ENCODE results near the gene ASPG. TPM values are rescaled to one million over a fixed set of nuclear protein-coding genes. Genes with fewer than 3 reads are reported as not detected.

The ASPG gene
- total and polyA plus RNA-seq, 2 of the 13 experiments (the other 11 are each of a cell fraction or from before 2014, with no cell fraction given): not detected

DNA sequence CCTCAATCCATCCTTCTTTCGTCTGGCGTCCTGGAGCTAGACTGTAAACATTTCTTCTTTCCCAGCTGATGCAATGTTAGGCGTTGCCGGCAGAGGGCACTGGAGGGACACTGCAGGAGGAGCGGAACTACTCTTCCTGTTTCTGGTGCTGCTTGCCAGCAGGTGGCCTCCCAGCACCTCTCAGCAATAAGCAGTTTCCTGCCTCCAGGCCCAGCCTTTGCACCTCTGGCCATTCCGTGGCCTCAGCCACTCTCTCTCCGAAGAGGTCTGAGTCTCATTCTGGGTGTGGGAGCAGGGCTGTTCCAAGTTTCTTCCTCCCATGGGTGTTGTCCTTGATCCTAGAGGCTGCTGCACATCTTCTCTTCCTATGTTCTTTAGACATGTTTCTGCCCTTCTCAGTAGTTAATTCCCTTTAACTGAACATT, 7.5 kb upstream of the ASPG start (continued):
- TF ChIP-seq, protein P1, sequence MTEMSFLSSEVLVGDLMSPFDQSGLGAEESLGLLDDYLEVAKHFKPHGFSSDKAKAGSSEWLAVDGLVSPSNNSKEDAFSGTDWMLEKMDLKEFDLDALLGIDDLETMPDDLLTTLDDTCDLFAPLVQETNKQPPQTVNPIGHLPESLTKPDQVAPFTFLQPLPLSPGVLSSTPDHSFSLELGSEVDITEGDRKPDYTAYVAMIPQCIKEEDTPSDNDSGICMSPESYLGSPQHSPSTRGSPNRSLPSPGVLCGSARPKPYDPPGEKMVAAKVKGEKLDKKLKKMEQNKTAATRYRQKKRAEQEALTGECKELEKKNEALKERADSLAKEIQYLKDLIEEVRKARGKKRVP (CRISPR knock-in tag; IDR thresholded peaks at IDR 0.05): peak; percentile 53 to 87; a peak in 2 of 4 replicates
- TF ChIP-seq ZNF629 (CRISPR knock-in tag; conservative IDR thresholded peaks at IDR 0.05) (no peak), ZFY (CRISPR knock-in tag; IDR thresholded peaks at IDR 0.05) (0 out of 2 replicates have a peak, but pooled peaks have one; percentile 20), DDIT3 (CRISPR knock-in tag; IDR thresholded peaks at IDR 0.05) (no peak), ARID2 (CRISPR knock-in tag; IDR thresholded peaks at IDR 0.05; ENCODE audit: borderline replicate concordance) (no peak), ATF3 (CRISPR knock-in tag; IDR thresholded peaks at IDR 0.05) (no peak), PAWR (CRISPR knock-in tag; IDR thresholded peaks at IDR 0.05; ENCODE audit: borderline replicate concordance) (no peak), TBP (CRISPR knock-in tag; IDR thresholded peaks at IDR 0.05) (no peak), IKZF5 (CRISPR knock-in tag; IDR thresholded peaks at IDR 0.05) (peak; percentile 62; the same call in 1 of the 2 replicates), PAX8 (CRISPR knock-in tag; IDR thresholded peaks at IDR 0.05; ENCODE audit: borderline replicate concordance) (no peak), DMAP1 (CRISPR knock-in tag; IDR thresholded peaks at IDR 0.05) (no peak), ISL2 (CRISPR knock-in tag; IDR thresholded peaks at IDR 0.05) (no peak), ZNF672 (CRISPR knock-in tag; IDR thresholded peaks at IDR 0.05) (no peak), ZFP91 (CRISPR knock-in tag; IDR thresholded peaks at IDR 0.05; ENCODE audit: borderline replicate concordance) (0 out of 2 replicates have a peak, but pooled peaks have one; percentile 34), SAP130 (CRISPR knock-in tag; IDR thresholded peaks at IDR 0.05; ENCODE audit: low read depth) (0 out of 2 replicates have a peak, but pooled peaks have one; percentile 22)
- TF ChIP-seq, protein P2, sequence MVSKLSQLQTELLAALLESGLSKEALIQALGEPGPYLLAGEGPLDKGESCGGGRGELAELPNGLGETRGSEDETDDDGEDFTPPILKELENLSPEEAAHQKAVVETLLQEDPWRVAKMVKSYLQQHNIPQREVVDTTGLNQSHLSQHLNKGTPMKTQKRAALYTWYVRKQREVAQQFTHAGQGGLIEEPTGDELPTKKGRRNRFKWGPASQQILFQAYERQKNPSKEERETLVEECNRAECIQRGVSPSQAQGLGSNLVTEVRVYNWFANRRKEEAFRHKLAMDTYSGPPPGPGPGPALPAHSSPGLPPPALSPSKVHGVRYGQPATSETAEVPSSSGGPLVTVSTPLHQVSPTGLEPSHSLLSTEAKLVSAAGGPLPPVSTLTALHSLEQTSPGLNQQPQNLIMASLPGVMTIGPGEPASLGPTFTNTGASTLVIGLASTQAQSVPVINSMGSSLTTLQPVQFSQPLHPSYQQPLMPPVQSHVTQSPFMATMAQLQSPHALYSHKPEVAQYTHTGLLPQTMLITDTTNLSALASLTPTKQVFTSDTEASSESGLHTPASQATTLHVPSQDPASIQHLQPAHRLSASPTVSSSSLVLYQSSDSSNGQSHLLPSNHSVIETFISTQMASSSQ (IDR thresholded peaks at IDR 0.05; ENCODE audit: low read depth): no peak
- TF ChIP-seq, protein P2 (CRISPR knock-in tag; IDR thresholded peaks at IDR 0.05; ENCODE audit: borderline replicate concordance): no peak
- TF ChIP-seq, protein P3, sequence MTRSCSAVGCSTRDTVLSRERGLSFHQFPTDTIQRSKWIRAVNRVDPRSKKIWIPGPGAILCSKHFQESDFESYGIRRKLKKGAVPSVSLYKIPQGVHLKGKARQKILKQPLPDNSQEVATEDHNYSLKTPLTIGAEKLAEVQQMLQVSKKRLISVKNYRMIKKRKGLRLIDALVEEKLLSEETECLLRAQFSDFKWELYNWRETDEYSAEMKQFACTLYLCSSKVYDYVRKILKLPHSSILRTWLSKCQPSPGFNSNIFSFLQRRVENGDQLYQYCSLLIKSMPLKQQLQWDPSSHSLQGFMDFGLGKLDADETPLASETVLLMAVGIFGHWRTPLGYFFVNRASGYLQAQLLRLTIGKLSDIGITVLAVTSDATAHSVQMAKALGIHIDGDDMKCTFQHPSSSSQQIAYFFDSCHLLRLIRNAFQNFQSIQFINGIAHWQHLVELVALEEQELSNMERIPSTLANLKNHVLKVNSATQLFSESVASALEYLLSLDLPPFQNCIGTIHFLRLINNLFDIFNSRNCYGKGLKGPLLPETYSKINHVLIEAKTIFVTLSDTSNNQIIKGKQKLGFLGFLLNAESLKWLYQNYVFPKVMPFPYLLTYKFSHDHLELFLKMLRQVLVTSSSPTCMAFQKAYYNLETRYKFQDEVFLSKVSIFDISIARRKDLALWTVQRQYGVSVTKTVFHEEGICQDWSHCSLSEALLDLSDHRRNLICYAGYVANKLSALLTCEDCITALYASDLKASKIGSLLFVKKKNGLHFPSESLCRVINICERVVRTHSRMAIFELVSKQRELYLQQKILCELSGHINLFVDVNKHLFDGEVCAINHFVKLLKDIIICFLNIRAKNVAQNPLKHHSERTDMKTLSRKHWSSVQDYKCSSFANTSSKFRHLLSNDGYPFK (CRISPR knock-in tag; IDR thresholded peaks at IDR 0.05; ENCODE audit: borderline replicate concordance): 0 out of 2 replicates have a peak, but pooled peaks have one; percentile 27

Measured in HepG2 (cell line).